ENCODE measurements around the gene ABCA6.

DNA sequence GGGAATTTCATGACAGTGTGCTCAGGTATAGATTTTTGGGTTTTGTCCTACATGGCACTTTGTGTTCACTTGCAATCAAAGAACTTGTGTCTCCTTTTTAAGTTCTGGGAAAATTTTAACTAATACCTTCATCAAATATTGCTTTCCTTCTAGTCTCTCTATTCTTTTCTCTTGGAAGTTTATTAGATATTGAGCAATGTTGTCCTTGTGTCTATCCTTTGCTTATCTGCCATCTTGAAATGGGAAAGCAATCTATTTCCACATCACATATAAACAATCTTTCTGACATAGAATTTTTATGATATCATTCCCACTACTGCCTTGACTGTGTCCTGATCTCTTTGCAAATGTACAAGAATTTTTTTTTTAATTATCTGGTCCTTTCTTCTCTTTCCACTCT lies 76.6 kb downstream of the ABCA6 start:
- TF ChIP-seq EZH2 (IDR thresholded peaks at IDR 0.05; ENCODE audit: borderline replicate concordance, low read depth, low read length, poor library complexity, severe bottlenecking): no peak
- TF ChIP-seq, protein P1, sequence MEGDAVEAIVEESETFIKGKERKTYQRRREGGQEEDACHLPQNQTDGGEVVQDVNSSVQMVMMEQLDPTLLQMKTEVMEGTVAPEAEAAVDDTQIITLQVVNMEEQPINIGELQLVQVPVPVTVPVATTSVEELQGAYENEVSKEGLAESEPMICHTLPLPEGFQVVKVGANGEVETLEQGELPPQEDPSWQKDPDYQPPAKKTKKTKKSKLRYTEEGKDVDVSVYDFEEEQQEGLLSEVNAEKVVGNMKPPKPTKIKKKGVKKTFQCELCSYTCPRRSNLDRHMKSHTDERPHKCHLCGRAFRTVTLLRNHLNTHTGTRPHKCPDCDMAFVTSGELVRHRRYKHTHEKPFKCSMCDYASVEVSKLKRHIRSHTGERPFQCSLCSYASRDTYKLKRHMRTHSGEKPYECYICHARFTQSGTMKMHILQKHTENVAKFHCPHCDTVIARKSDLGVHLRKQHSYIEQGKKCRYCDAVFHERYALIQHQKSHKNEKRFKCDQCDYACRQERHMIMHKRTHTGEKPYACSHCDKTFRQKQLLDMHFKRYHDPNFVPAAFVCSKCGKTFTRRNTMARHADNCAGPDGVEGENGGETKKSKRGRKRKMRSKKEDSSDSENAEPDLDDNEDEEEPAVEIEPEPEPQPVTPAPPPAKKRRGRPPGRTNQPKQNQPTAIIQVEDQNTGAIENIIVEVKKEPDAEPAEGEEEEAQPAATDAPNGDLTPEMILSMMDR (conservative IDR thresholded peaks at IDR 0.05; ENCODE audit: low read depth, low read length): no peak
